Measurements from ENCODE around the gene ATP9B. TPM values are rescaled to one million over a fixed set of nuclear protein-coding genes. Genes with fewer than 3 reads are reported as not detected.

Gene ATP9B
- total RNA-seq, 1 experiment from 2014 or later: 44.4 TPM

- Histone ChIP-seq H3K27ac (ENCODE audit: low read length) (no peak overlapping the region), H3K27me3 (ENCODE audit: control insufficient read depth, insufficient read depth, low read length) (no peaks in the 10 kb centered on the region), H3K4me1 (ENCODE audit: control insufficient read depth, insufficient read depth, low read length) (no peaks in the 10 kb centered on the region), H3K4me3 (ENCODE audit: low read depth in 2 of 2, low read length in 2 of 2) (no peak overlapping the region), H3K9me3 (ENCODE audit: control insufficient read depth, insufficient read depth, low read depth, low read length) (no peaks in the 10 kb centered on the region), H3K36me3 (ENCODE audit: control insufficient read depth, insufficient read depth, low read length) (no peaks in the 10 kb centered on the region)
- in situ Hi-C loops (cut with HindIII; ENCODE audit: low pct_unique_long_range_greater_than_20kb, low sequenced_read_pairs) (no loop called here), intact Hi-C loops (cut with micrococcal nuclease; ENCODE audit: unreplicated experiment) (no loop called here)
- no TSS peak for BruUV-seq (replicated peaks)
- no peak for ATAC-seq
- CTCF ChIA-PET: no interaction called here
- POLR2A ChIA-PET: no interaction called here
- no peak for DNase-seq (ENCODE audit: low read depth, low spot score)
- TF ChIP-seq TCF7L2 (IDR thresholded peaks at IDR 0.05; ENCODE audit: low read depth, low read length) (no peak), SIN3A (IDR thresholded peaks at IDR 0.05; ENCODE audit: borderline replicate concordance, insufficient read depth, low read depth, low read length) (no peak), POLR2AphosphoS5 (IDR thresholded peaks at IDR 0.05; ENCODE audit: low read depth, low read length) (no peak), CTCF (IDR thresholded peaks at IDR 0.05) (no peak), REST (IDR thresholded peaks at IDR 0.05; ENCODE audit: insufficient read depth in 1 of 2, low read depth in 2 of 2, low read length in 1 of 2) (no peak)
Measured at GRCh38 chr18:79206444-79206843, 137.2 kb downstream of the ATP9B start.

- Histone ChIP-seq H3K9me3 (ENCODE audit: control insufficient read depth, insufficient read depth, low read depth, low read length) (no peaks in the 10 kb centered on the region), H3K36me3 (ENCODE audit: control insufficient read depth, insufficient read depth, low read length) (no peaks in the 10 kb centered on the region), H3K27ac (ENCODE audit: low read length) (no peak overlapping the region), H3K27me3 (ENCODE audit: control insufficient read depth, insufficient read depth, low read length) (no peaks in the 10 kb centered on the region), H3K4me1 (ENCODE audit: control insufficient read depth, insufficient read depth, low read length) (no peaks in the 10 kb centered on the region), H3K4me3 (ENCODE audit: low read depth in 2 of 2, low read length in 2 of 2) (no peak overlapping the region)
- TF ChIP-seq TCF7L2 (IDR thresholded peaks at IDR 0.05; ENCODE audit: low read depth, low read length) (no peak), SIN3A (IDR thresholded peaks at IDR 0.05; ENCODE audit: borderline replicate concordance, insufficient read depth, low read depth, low read length) (no peak), CTCF (IDR thresholded peaks at IDR 0.05) (no peak), REST (IDR thresholded peaks at IDR 0.05; ENCODE audit: insufficient read depth in 1 of 2, low read depth in 2 of 2, low read length in 1 of 2) (no peak), POLR2AphosphoS5 (IDR thresholded peaks at IDR 0.05; ENCODE audit: low read depth, low read length) (no peak)
- intact Hi-C loops (cut with micrococcal nuclease; ENCODE audit: unreplicated experiment): no loop called here
- in situ Hi-C loops (cut with HindIII; ENCODE audit: low pct_unique_long_range_greater_than_20kb, low sequenced_read_pairs): no loop called here
- DNase-seq (ENCODE audit: low read depth, low spot score) (no peak), ATAC-seq (0 out of 2 replicates have a peak, but pooled peaks have one; percentile 49)
- BruUV-seq (replicated peaks): no TSS peak
- POLR2A ChIA-PET: no interaction called here
- CTCF ChIA-PET: no interaction called here
Measured at GRCh38 chr18:79208906-79209305, 139.7 kb downstream of the ATP9B start.

Measured in Panc1 (cell line).